SK-N-SH (cell line): ENCODE results near the gene PPT2. TPM values are rescaled to one million over a fixed set of nuclear protein-coding genes. Genes with fewer than 3 reads are reported as not detected.

Experiments
- CTCF ChIA-PET: fragments of 300-600, 350-600 bp; formaldehyde crosslinking; extraction: SDS; loops from one replicate; lab custom pipeline; 2021; lab: Yijun Ruan, JAX
- POLR2A ChIA-PET: fragments of 350-600 bp; sonication (Branson Sonifier 250); formaldehyde crosslinking; extraction: SDS; loops from one replicate; lab custom pipeline; 2020; ENCODE audit warnings: antibody characterized with exemption, inconsistent platforms; lab: Yijun Ruan, JAX
- DNase-seq: peaks from one replicate; pipeline ENCODE4 v3.0.0; 2012
- H2AFZ ChIP-seq: fragments of 200-600 bp; sonication (generic); 2 replicates; pipeline ENCODE4 v1.8.1; 2016; ENCODE audit warnings: antibody characterized with exemption, mild to moderate bottlenecking, low read depth
- H3F3A ChIP-seq: fragments of 200-600 bp; sonication (generic); replicated peaks from 2 replicates; pipeline ENCODE3; 2016; ENCODE audit warnings: antibody characterized with exemption, mild to moderate bottlenecking; ENCODE audit not compliant: insufficient read depth
- H3K27ac ChIP-seq, 2 experiments: fragments of 200-500 bp in 1 of 2; fragments of 200-600 bp in 1 of 2; sonication (Bioruptor generic) in 1 of 2; sonication (generic), shearing (Covaris generic) in 1 of 2; 2 replicates each; pipeline versions ENCODE4 v1.5.1 to v1.6.1; 2014 to 2016; ENCODE audit warnings: low read depth in 2 of 2, inconsistent platforms in 1 of 2, low read length in 1 of 2, mild to moderate bottlenecking in 1 of 2, mixed read lengths in 1 of 2
- H3K27me3 ChIP-seq: fragments of 200-600 bp; sonication (generic), shearing (Covaris generic); 2 replicates; pipeline ENCODE4 v1.6.1; 2016; ENCODE audit warnings: mixed run types; ENCODE audit not compliant: insufficient read depth
- H3K36me3 ChIP-seq, 2 experiments: fragments of 200-500 bp in 1 of 2; fragments of 200-600 bp in 1 of 2; sonication (Bioruptor generic) in 1 of 2; sonication (generic) in 1 of 2; replicated peaks in 1 of 2; 2 replicates each; pipeline versions ENCODE3 to v1.5.1; 2014 to 2016; ENCODE audit warnings: low read length in 1 of 2, mild to moderate bottlenecking in 1 of 2; ENCODE audit not compliant: insufficient read depth in 2 of 2, control insufficient read depth in 1 of 2
- H3K4me1 ChIP-seq, 2 experiments: fragments of 200-500 bp in 1 of 2; fragments of 200-600 bp in 1 of 2; sonication (Bioruptor generic) in 1 of 2; sonication (generic), shearing (Covaris generic) in 1 of 2; 2 replicates each; pipeline versions ENCODE4 v1.5.1 to v1.6.1; 2014 to 2016; ENCODE audit warnings: low read depth in 1 of 2, low read length in 1 of 2, mixed run types in 1 of 2; ENCODE audit not compliant: insufficient read depth in 2 of 2, control insufficient read depth in 1 of 2
- H3K4me2 ChIP-seq: fragments of 200-600 bp; sonication (generic), shearing (Covaris generic); 2 replicates; pipeline ENCODE4 v1.6.1; 2017; ENCODE audit warnings: mixed run types
- H3K4me3 ChIP-seq, 2 experiments: fragments of 200-500 bp in 1 of 2; fragments of 200-600 bp in 1 of 2; sonication (Bioruptor generic) in 1 of 2; sonication (generic), shearing (Covaris generic) in 1 of 2; 2 replicates each; pipeline versions ENCODE4 v1.5.1 to v1.8.1; 2014 to 2016; ENCODE audit warnings: low read depth in 2 of 2, inconsistent platforms in 1 of 2, low read length in 1 of 2, mild to moderate bottlenecking in 1 of 2, mixed read lengths in 1 of 2, moderate library complexity in 1 of 2
- H3K79me2 ChIP-seq: fragments of 200-600 bp; sonication (generic); 2 replicates; pipeline ENCODE4 v1.8.1; 2017; ENCODE audit warnings: mild to moderate bottlenecking; ENCODE audit not compliant: insufficient read depth
- H3K9ac ChIP-seq: fragments of 200-600 bp; sonication (generic); 2 replicates; pipeline ENCODE4 v1.6.1; 2017; ENCODE audit warnings: mixed run types
- H3K9me2 ChIP-seq: fragments of 200-600 bp; sonication (generic); 2 replicates; pipeline ENCODE4 v1.6.1; 2017; ENCODE audit warnings: mixed run types
- H3K9me3 ChIP-seq: fragments of 200-600 bp; sonication (generic); 2 replicates; pipeline ENCODE4 v1.6.1; 2017; ENCODE audit warnings: mixed run types, mild to moderate bottlenecking, moderate library complexity
- H4K20me1 ChIP-seq: fragments of 200-600 bp; sonication (generic); 2 replicates; pipeline ENCODE4 v1.6.1; 2017; ENCODE audit warnings: mild to moderate bottlenecking, mixed run types; ENCODE audit not compliant: insufficient read depth
- CHD2 ChIP-seq: fragments of 150-350 bp; IDR thresholded peaks from 2 replicates; pipeline ENCODE4 v1.6.1; 2018; ENCODE audit warnings: low read length; ENCODE audit not compliant: partially characterized antibody
- ELF1 ChIP-seq: IDR thresholded peaks from 2 replicates; pipeline ENCODE4 v1.4.0; 2012
- FOSL2 ChIP-seq: IDR thresholded peaks from 2 replicates; pipeline ENCODE4 v1.4.0; 2012; ENCODE audit warnings: low read depth, mild to moderate bottlenecking, moderate library complexity, borderline replicate concordance
- FOXJ3 ChIP-seq: sonication (generic); formaldehyde crosslinking; IDR thresholded peaks from 2 replicates; pipeline ENCODE4 v1.5.1; 2020; ENCODE audit warnings: mild to moderate bottlenecking, missing genetic modification reagents
- GATA2 ChIP-seq: sonication (generic); formaldehyde crosslinking; IDR thresholded peaks from 2 replicates; pipeline ENCODE4 v1.5.0; 2020; ENCODE audit warnings: mild to moderate bottlenecking, missing genetic modification reagents
- MAX ChIP-seq: IDR thresholded peaks from 2 replicates; pipeline ENCODE4 v1.4.0; 2012; ENCODE audit warnings: low read depth
- MEF2A ChIP-seq: IDR thresholded peaks from 2 replicates; pipeline ENCODE4 v1.4.0; 2012; ENCODE audit warnings: low read depth, borderline replicate concordance
- MXI1 ChIP-seq: IDR thresholded peaks from 2 replicates; pipeline ENCODE4 v1.6.1; 2012; ENCODE audit warnings: mild to moderate bottlenecking, low read depth, low read length, improper control_type of control experiment
- NRF1 ChIP-seq: IDR thresholded peaks from 2 replicates; pipeline ENCODE4 v1.6.1; 2012; ENCODE audit warnings: low read depth, mild to moderate bottlenecking, low read length
- POLR2AphosphoS5 ChIP-seq: IDR thresholded peaks from 2 replicates; pipeline ENCODE4 v1.6.1; 2012; ENCODE audit warnings: low read depth, low read length
- RAD21 ChIP-seq: IDR thresholded peaks from 2 replicates; pipeline ENCODE4 v1.6.1; 2012; ENCODE audit warnings: mild to moderate bottlenecking, low read length
- REST ChIP-seq: IDR thresholded peaks from 2 replicates; pipeline ENCODE4 v1.6.1; 2012; ENCODE audit warnings: mild to moderate bottlenecking, low read depth, low read length, moderate library complexity
- TAF1 ChIP-seq: IDR thresholded peaks from 2 replicates; pipeline ENCODE4 v1.6.1; 2012; ENCODE audit warnings: low read depth, mild to moderate bottlenecking, low read length, moderate library complexity, borderline replicate concordance
- TCF12 ChIP-seq: IDR thresholded peaks from 2 replicates; pipeline ENCODE4 v1.4.0; 2012
- TEAD4 ChIP-seq: IDR thresholded peaks from 2 replicates; pipeline ENCODE4 v1.4.0; 2012; ENCODE audit warnings: mild to moderate bottlenecking, borderline replicate concordance; ENCODE audit not compliant: insufficient read depth
- USF1 ChIP-seq: IDR thresholded peaks from 2 replicates; pipeline ENCODE4 v1.4.0; 2012; ENCODE audit warnings: low read depth, borderline replicate concordance
- WGBS: methylation state at CpG from one replicate; pipeline ENCODE4 v1.1.6; 2017; ENCODE audit warnings: low lambda C conversion rate; 5-methylcytosine and 5-hydroxymethylcytosine counted together
- polyA plus RNA-seq, 3 experiments: library from polyadenylated mRNA; depleted of rRNA; stranded (reverse); fragments of >200 nt; gene quantifications; 2 replicates each; pipeline ENCODE4 v1.2.3, GENCODE V29; 2012
- TF ChIP-seq, protein P1 (sequence below): IDR thresholded peaks from 2 replicates; pipeline ENCODE4; 2012
- TF ChIP-seq, protein P2 (sequence below): fragments of 150-350 bp; IDR thresholded peaks from 2 replicates; pipeline ENCODE4 v1.6.1; 2017; ENCODE audit warnings: antibody characterized with exemption, low read length, low read depth, borderline replicate concordance

PPT2 gene
- polyA plus RNA-seq, 1 of the 3 experiments (the other 2 are of a cell fraction), result 32.7 TPM

DNA sequence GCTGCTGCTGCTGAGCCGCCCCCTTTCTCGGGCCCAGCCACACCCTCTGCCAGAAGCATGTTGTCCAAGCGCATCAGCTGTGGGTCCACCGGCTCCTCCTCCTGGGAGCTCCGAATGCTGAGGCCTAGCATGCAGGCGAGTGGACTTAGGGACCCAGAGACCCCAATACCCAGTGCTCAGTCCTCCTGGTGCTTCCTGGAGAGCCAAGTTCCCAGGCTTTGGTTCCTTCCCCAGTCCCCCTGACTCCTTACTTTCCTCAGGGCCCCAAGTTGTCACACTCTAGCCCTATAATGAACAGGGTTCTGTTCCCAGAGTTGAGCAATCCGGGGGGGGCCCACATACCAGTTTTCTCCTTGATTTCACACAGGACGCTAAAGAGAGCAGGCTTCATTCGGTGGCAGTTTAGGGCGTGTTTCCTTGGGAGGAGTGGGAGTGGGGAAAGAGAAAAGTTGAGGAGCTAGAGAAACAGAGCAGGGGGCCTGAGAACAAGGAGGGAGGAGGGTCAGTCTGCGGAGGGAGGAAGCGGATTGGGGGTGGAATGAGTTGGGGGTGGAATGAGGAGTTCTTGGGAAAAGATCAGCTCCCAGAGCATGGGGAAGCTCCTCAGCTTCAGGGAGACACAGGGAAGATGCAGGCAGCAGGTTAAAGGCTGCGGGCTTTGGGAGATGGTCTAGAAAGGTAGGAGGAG, 34.6 kb downstream of the PPT2 start (continued):
- TF ChIP-seq, protein P1, sequence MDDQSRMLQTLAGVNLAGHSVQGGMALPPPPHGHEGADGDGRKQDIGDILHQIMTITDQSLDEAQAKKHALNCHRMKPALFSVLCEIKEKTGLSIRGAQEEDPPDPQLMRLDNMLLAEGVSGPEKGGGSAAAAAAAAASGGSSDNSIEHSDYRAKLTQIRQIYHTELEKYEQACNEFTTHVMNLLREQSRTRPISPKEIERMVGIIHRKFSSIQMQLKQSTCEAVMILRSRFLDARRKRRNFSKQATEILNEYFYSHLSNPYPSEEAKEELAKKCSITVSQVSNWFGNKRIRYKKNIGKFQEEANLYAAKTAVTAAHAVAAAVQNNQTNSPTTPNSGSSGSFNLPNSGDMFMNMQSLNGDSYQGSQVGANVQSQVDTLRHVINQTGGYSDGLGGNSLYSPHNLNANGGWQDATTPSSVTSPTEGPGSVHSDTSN, result no peak
- TF ChIP-seq GATA2 (CRISPR knock-in tag), result no peak
- no peak for TF ChIP-seq ELF1
- TF ChIP-seq MAX, result no peak

- peaks cover 0 to 20% of the 10 kb centered on the region in 2 experiments; a peak in 1 of 4 replicates for H3K4me1 ChIP-seq
- peak overlapping the region; percentile 92 for H3K4me2 ChIP-seq
- TF ChIP-seq TEAD4 (no peak), REST (no peak), POLR2AphosphoS5 (no peak), MXI1 (no peak), TCF12 (no peak), GATA2 (CRISPR knock-in tag) (no peak), MEF2A (no peak), TAF1 (no peak), NRF1 (no peak), FOXJ3 (CRISPR knock-in tag) (no peak), FOSL2 (no peak), RAD21 (no peak), MAX (no peak), USF1 (no peak), CHD2 (no peak)
- TF ChIP-seq, protein P2, sequence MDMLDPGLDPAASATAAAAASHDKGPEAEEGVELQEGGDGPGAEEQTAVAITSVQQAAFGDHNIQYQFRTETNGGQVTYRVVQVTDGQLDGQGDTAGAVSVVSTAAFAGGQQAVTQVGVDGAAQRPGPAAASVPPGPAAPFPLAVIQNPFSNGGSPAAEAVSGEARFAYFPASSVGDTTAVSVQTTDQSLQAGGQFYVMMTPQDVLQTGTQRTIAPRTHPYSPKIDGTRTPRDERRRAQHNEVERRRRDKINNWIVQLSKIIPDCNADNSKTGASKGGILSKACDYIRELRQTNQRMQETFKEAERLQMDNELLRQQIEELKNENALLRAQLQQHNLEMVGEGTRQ, result no peak
- TF ChIP-seq, protein P1, result no peak
- H3K9me2 ChIP-seq, result no peaks in the 10 kb centered on the region
- H3K9me3 ChIP-seq, result no peaks in the 10 kb centered on the region
- WGBS, result 4% methylated on average over 8 of the region's 10 CpGs
- peaks cover 8 to 18% of the 10 kb centered on the region in 2 experiments for H3K36me3 ChIP-seq
- peak overlapping the region; percentile 77 to 81 for H3K27ac ChIP-seq
- H3K4me3 ChIP-seq, result peak overlapping the region; percentile 60 to 81
- POLR2A ChIA-PET, result interaction anchor here (3.1 kb wide), 1 partner anchor 11 kb away, joined by 22 read pairs; the partner anchor contains the start of gene RNF5
- no peak for DNase-seq
- no peak overlapping the region for H2AFZ ChIP-seq
- H4K20me1 ChIP-seq, result no peaks in the 10 kb centered on the region
- CTCF ChIA-PET, result interaction anchor here (0.6 to 1.9 kb wide), 3 partner anchors 8 to 291 kb away, joined by 3 to 6 read pairs (median 3); partner anchors contain the start of gene EHMT2
- H3F3A ChIP-seq, result peaks cover 25% of the 10 kb centered on the region
- H3K27me3 ChIP-seq, result no peaks in the 10 kb centered on the region
- H3K79me2 ChIP-seq, result peaks cover 21% of the 10 kb centered on the region
- peak overlapping the region; percentile 78 for H3K9ac ChIP-seq
These were observed 35.3 kb downstream of the PPT2 start for GRCh38 chr6:32189069-32189741.
